Measurements from ENCODE around the gene UFM1.

- TF ChIP-seq POLR2AphosphoS5 (IDR thresholded peaks at IDR 0.05), result no peak
- no peak for TF ChIP-seq CTCF (IDR thresholded peaks at IDR 0.05)
- TF ChIP-seq POLR2A (IDR thresholded peaks at IDR 0.05), result no peak
These were observed 9.0 kb upstream of the UFM1 start for GRCh38 chr13:38340624-38341023.
